HG03175 (cell line): ENCODE results near the gene GPRIN3.
"Not testable (repeated sequence)": the region's sequence is repeated elsewhere in the genome, so short reads cannot be mapped to it uniquely, and the experiment has no call there.

Experiments used
- ATAC-seq: cut with Tn5 transposase; IDR thresholded peaks from one replicate; pipeline ENCODE4 v1.9.1; 2021; ENCODE audit warnings: mild to moderate bottlenecking, moderate library complexity; ENCODE audit not compliant: unreplicated experiment

GPRIN3 gene

GRCh38 chr4:89221167-89221867 is 86.3 kb downstream of the GPRIN3 start:
- ATAC-seq = no peak

- no peak for ATAC-seq
Measured at GRCh38 chr4:89218587-89218986, 89.0 kb downstream of the GPRIN3 start.

- ATAC-seq = no peak
Measured at GRCh38 chr4:89217604-89218003, 90.0 kb downstream of the GPRIN3 start.

- no peak for ATAC-seq
Measured at GRCh38 chr4:89216866-89217265, 90.7 kb downstream of the GPRIN3 start.

- ATAC-seq = no peak
Measured at GRCh38 chr4:89216422-89216821, 91.2 kb downstream of the GPRIN3 start.

GRCh38 chr4:89215736-89216135 is 91.9 kb downstream of the GPRIN3 start:
- no peak for ATAC-seq

GRCh38 chr4:89214308-89214707 is 93.3 kb downstream of the GPRIN3 start:
- no peak for ATAC-seq

- ATAC-seq = no peak
Measured at GRCh38 chr4:89213382-89213701, 94.3 kb downstream of the GPRIN3 start.

- ATAC-seq = no peak
Measured at GRCh38 chr4:89212666-89213381, 94.8 kb downstream of the GPRIN3 start.

GRCh38 chr4:89204624-89205023 is 103.0 kb downstream of the GPRIN3 start:
- no peak for ATAC-seq

GRCh38 chr4:89203902-89204301 is 103.7 kb downstream of the GPRIN3 start:
- ATAC-seq = no peak

GRCh38 chr4:89199394-89199793 is 108.2 kb downstream of the GPRIN3 start:
- not testable (repeated sequence) for ATAC-seq

GRCh38 chr4:89197920-89198319 is 109.7 kb downstream of the GPRIN3 start:
- ATAC-seq = no peak

GRCh38 chr4:89196745-89197144 is 110.9 kb downstream of the GPRIN3 start:
- no peak for ATAC-seq

GRCh38 chr4:89196056-89196674 is 111.4 kb downstream of the GPRIN3 start:
- ATAC-seq = no peak

- no peak for ATAC-seq
Measured at GRCh38 chr4:89193843-89194242, 113.8 kb downstream of the GPRIN3 start.
